DMS 273 treated with DMSO at 0.1 percent for 48 hours (cell line): ENCODE measurements around the gene APOO.

ENCODE experiments used
- DNase-seq: peaks from one replicate; lab custom pipeline; 2025; lab: John Stamatoyannopoulos, UW

The APOO gene

DNA sequence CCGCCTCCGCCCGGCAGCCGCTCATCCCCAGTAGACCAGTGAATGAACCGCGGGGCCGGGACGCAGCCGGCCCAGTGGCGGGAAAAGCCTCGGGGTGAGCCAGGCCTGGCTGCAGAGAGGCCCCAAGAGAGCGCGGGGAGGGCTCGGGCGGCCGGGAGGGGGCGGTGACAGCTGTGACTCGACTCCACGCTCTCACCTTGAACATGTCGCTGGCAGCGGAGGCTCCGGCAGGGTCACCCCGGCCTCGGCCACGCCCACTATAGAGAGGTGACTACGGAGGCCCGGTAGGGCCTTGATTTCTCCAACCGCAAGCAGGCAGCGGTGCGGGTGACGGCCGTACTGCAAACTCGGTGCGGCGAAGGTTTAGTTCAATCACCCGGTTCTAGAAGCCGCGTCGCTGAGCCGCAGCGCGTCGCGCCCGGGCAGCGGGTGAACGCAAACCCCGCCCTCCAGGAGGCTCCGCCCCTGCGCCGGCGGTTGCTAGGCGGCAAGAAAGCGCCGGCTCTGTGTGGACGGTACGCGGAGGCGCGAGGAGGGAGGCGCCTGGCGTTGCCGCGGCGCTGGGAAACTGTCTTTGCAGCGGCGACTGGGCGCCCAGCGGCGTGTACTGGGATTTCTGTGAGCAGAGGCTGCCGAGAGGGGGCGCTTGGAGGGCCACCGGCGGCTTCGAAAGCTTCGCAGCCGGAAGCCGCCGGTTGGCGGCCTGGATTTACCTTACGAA lies at the start of gene APOO, which contains the start of gene CXorf58:
TSS of gene APOO (minus strand) at position 441 of the 721 bp plus-strand sequence. CDS start at position 205, 236 bp downstream.
TSS of gene CXorf58 (plus strand) at position 509 of the 721 bp plus-strand sequence. CDS start 2,297 bp downstream, outside the sequence.
- peak; percentile 85 for DNase-seq

DNA sequence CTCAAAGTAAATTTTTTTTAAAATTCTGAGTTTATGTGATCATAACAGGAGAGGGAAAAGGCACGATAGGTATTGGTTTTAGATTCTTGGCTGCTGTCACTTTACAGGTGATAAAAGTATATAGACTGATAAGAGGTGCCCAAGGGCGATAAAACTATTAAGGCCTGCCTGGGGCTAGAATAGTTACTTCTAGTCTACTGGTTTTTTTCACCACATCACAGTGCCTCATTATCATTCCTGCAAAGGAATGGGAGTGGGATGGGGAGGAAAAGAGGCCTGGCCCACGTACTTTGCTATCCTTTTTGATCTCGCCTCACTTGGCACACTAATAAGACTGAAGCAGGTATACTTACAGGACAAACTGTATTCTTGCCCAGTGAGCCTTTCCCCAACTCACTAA lies 46.7 kb upstream of the APOO start:
- no peak for DNase-seq

DNA sequence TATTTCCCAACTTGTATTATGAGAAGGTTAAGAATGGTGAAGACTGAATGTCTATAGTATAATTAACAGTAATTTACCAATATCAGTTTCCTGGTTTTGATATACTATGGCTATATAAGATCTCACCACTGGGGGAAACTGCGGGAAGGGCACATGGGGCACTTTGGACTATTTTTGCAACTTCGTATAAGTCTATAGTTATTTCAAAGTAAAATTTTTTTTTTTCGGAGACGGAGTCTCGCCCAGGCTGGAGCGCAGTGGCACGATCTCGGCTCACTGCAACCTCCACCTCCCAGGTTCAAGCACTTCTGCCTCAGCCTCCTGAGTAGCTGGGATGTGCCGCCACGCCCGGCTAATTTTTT lies 46.2 kb upstream of the APOO start:
- no peak for DNase-seq

DNA sequence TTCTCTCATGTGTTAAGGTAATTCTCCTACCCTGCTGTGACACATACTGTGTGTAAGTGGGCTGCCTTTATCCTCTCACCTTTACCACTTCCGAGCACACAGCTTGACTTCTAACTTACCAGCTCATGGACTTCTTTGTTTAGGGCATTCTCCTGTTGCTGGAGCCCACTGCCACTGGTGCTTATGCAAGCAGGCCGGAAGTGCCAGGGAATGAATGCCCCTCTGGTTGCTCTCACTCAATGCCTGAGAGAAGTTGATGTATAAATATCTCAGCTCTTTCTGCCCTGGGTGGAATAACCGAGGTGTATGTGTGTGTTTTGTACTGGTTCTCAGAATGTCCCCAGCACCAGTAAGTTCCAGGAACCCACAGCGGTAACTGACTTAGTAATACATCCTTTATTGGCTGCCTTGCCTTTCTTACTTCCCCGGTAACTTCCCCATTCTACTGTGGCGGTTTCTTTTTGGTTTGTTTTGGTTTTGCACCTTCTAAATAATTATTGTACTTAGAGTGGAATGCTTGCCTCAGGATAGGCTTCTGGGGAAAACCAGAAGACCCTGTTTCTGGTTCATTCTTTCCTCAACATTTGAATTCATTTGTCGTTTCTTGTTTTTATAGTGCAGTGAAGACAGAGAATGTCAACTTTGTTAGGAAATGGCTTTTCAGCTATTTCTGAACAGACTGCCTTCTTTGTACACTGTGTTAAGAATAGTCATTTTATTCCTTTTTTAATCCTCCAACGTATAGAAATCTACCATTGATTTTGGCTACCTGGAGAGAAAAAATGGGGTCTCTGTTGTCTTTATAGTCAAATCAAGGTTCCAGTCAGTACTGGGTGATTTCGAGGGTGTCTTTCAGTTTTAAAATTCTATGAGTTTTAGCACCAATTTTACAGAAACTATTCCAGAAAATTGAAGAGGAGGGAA lies 45.5 kb upstream of the APOO start:
- DNase-seq = no peak

DNA sequence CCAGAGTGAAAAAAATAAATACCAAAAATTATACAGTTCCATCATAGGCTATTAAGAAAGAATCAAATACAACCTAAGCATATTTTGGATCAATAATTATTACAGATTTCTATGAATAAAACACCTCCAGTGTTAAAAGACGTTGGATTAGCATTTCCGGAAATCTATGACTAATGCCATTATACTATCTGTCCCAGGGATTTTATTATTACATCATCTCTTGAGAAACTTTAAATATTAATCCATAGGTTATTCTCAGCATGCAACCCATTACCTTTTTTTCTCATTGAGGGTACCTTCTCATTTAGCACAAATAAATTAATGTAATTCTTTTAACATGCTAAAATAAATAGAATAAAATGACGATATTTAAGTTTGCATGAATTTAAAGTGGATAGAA lies 44.7 kb upstream of the APOO start:
- DNase-seq = no peak

DNA sequence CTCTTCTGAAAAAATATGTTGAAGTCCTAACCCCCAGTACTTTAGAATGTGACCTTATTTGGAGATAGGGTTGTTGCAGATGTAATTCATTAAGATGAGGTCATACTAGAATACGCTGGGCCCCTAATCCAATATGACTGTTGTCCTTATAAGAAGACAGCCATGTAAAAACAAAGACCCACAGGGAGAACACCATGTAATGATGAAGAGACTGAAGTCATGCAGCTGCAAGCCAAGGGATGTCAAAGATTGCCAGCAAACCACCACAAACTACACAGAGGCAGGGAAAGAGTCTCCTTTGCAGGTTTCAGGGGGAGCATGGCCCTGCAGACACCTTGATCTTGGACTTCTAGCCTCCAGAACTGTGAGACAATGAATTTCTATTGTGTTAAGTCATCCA lies 37.5 kb upstream of the APOO start:
- DNase-seq = no peak

DNA sequence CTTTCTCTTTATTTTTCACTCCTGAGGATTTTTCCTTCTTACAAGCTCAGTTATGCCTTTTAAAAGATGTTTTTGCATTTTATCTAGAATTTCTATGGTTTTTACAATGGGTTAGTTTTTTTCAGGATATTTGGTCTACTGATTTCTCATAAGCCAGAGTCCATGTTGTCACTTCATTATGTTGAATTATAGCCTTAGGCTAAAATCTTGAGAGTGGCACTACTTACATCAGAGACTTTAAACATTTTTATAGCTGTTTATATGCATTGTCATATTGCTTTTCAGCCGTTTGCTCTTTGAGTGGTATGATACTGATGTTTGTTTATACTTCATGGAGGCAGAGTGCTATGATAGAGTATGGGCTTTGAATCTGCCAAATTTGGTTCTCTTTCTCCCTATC lies 36.5 kb upstream of the APOO start:
- DNase-seq = no peak

GRCh38 chrX:23939203-23939602 lies 31.5 kb upstream of the APOO start:
- no peak for DNase-seq

DNA sequence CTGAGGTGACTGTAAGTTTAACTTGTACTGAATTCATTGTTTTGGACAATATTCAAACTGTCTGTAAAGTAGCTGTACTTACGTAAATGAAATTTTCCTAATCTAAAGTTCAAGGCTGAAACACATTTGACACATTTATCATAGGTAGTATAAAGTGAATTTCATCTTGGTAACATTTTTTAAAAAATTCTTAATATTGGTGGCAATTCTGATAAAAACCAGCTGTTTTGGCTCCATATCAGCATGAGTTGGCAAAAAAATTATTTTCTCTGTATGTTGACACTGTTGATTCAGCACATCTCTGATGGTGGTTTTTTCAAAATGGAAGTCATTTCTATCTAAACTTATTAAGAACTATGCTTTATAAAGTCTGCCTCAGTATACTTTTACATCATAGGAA lies 31.0 kb upstream of the APOO start:
- no peak for DNase-seq

GRCh38 chrX:23937100-23937499 lies 29.4 kb upstream of the APOO start:
- DNase-seq = peak; percentile 28

- no peak for DNase-seq
These were observed 28.4 kb upstream of the APOO start for GRCh38 chrX:23936180-23936579.

GRCh38 chrX:23935106-23935505 lies 27.4 kb upstream of the APOO start:
- no peak for DNase-seq

- no peak for DNase-seq
These were observed 24.3 kb upstream of the APOO start for GRCh38 chrX:23932046-23932445.

DNA sequence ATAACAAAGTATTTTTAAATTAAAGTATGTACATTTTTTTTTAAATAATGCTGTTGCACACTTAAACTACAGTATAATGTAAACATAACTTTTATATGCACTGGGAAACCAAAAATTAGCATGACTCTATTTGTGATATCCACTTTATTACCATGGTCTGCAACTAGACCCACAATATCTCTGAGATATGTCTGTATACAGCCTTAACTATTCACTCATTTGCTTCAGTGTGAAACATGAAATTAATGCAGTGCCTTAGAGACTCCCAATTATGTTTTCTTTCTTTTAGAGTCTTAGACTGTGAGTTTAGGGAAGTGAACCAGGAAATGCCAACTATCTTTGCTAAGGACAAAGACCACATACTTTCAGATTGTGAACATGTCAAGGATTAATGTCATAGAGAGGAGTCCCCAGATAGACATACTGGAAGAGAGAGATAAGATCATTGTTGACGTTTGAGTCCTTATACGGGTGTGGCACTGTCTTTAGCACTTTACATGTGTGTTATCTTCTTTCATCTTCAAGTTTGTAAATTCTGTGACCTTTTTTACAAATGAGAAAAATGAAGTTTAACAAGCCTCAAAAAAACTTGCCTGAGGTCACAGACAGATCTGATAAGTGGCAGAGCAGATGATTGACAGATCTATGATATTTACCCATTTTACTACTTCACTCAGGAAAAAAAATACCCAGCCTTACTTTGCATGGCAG lies 23.3 kb upstream of the APOO start:
- DNase-seq = no peak

- no peak for DNase-seq
These were observed 18.3 kb upstream of the APOO start for GRCh38 chrX:23926015-23926414.

- no peak for DNase-seq
These were observed 12.1 kb upstream of the APOO start for GRCh38 chrX:23919706-23920320.

- DNase-seq = no peak
These were observed 11.4 kb upstream of the APOO start for GRCh38 chrX:23919148-23919547.

DNA sequence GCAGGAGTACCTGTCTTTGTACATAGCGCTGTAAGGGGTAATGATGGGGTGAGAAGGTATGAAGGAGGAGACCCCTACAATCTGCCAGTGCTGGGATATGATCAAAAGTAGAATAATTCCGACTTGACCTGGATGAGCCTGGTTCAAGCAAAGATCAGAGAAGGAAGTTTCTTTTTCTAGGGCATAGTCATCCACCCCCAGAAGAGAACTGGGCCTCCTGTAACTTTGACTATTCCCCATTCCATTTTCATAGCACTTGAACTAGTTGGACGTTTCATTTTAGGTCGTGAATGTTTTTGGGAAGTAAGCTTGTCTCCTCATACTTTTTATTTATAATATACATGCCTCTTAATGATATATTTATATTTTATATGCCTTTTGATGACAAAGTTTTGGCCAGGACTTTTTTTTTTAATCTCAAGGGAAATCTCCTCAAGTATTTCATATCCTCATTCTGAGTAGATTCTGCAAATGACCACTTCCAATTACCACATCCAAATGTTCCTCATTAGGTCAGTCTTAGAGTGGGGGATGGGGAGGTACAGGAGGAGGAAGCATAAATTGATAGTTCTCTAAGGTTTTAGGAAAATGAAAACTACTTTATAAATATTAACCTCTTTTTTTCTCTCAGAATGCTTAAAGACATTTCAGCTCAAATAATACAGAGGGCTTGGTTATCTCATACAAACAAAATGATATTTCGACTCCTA lies 3.5 kb upstream of the APOO start:
- DNase-seq = no peak

- DNase-seq = no peak
These were observed 674 bp upstream of the APOO start for GRCh38 chrX:23908219-23909004.

DNA sequence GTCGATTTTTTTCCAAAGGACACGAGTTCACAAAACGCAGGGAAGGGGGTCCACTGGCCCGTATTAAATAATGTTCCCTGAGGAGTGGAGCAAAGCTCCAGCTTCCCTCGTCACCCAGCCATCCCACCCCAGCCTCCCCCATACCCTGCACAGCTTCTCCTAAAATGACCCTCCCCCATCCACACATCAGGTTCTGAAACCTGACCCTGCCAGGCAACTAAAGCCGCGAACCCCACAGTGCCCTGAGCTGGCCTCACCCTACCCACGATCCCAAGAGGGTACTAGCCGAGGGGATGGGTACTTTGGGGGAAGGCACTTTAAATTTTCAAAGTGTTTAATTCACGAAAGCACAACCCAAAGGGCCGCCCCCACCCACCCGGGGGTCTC lies 634 bp downstream of the APOO start:
- DNase-seq = no peak

DNA sequence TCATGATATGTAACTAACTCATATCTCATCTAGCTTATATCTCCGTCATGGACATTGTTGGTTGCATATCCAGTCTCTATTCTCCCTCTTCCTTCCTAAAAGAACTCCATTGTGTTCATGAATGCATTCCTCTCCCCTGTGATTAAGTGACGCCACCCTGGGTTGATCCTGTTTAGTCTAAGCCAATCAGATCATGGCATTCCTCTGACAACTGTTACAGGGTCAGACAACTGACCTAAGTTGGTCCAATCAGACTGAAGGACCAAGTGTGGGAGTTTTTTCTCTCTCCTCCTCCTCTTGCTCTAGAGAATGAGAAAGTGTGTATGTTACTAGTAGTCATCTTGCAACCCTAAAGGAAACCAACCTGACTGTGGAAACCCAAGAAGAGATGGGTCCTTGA lies 3.6 kb downstream of the APOO start:
- no peak for DNase-seq
